Cardiac septum (tissue), 1 donor: ENCODE data around the gene MARF1. TPM values are rescaled to one million over a fixed set of nuclear protein-coding genes. Genes with fewer than 3 reads are reported as not detected.
"Not testable (repeated sequence)": the region's sequence is repeated elsewhere in the genome, so short reads cannot be mapped to it uniquely, and the experiment has no call there.

Experiments used
- DNase-seq: peaks from one replicate; pipeline ENCODE4 v3.0.0-alpha.2; 2020; ENCODE audit warnings: low spot score
- intact Hi-C: fragments of 100-400 bp; cut with DNase I; formaldehyde crosslinking; loops from one replicate; pipeline ENCODE4 v1.14.0; 2022
- total RNA-seq: library from RNA; stranded (reverse); fragmentation: NEBNext Ultra II Directional; extraction: Animal tissue kit (Norgen Biotek cat#: 25700); gene quantifications from one replicate; pipeline ENCODE4 v1.2.1, GENCODE V29; 2021
- donor health status: DM: no; HTN: no; CAD: no.

Gene MARF1
- total RNA-seq, 1 donor from 2014 or later: 39.7 TPM

- no peak for DNase-seq
- intact Hi-C loops: no loop called here
These were observed 15.2 kb upstream of the MARF1 start for GRCh38 chr16:15658149-15658548.

DNA sequence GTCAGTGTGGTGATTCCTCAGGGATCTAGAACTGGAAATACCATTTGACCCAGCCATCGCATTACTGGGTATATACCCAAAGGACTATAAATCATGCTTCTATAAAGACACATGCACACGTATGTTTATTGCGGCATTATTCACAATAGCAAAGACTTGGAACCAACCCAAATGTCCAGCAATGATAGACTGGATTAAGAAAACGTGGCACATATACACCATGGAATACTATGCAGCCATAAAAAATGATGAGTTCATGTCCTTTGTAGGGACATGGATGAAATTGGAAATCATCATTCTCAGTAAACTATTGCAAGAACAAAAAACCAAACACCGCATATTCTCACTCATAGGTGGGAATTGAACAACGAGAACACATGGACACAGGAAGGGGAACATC is 12.6 kb upstream of the MARF1 start:
- DNase-seq, intact Hi-C loops: not testable (repeated sequence)

- DNase-seq: no peak
- intact Hi-C loops: no loop called here
These were observed 11.6 kb upstream of the MARF1 start for GRCh38 chr16:15654591-15654990.

GRCh38 chr16:15653227-15653626 is 10.3 kb upstream of the MARF1 start:
- intact Hi-C loops: no loop called here
- DNase-seq: no peak

DNA sequence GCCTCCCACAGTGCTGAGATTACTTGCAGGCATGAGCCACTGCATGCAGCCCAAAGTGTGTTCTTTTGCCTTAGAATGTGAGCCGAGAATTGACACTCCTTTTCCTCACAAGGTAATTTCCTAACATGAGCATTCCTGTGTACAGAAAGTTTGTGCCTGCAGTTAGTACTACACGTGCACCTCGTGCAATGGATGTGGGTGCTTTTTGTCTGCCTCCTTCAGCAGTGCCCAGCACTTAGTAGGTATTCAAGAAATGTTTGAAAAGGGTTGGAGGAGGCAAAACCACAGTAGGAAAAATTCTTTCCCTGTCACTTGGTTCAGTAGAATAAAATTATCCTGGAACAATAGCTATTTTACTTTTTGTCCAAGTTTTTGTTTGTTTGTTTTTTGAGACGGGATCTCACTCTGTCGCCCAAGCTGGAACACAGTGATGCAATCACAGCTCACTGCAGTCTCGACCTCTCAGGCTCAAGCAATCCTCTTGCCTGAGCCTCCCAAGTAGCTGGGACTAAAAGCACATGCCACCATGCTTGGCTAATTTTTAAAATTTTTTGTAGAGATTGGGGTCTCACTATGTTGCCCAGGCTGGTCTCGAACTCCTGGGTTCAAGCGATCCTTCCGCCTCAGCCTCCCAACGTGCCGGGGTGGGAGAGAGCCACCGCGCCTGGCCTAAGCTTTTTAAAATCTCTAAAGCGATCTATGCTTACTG is 9.5 kb upstream of the MARF1 start:
- no peak for DNase-seq
- intact Hi-C loops: no loop called here

- DNase-seq: no peak
- intact Hi-C loops: no loop called here
These were observed 7.8 kb upstream of the MARF1 start for GRCh38 chr16:15650698-15651171.

GRCh38 chr16:15650019-15650697 is 7.2 kb upstream of the MARF1 start, which contains the start of gene NDE1:
Gene NDE1 (plus strand): TSS chr16:15650245. CDS start chr16:15664779, 14,534 bp downstream.
- intact Hi-C loops: no loop called here
- peak; percentile 97 for DNase-seq

DNA sequence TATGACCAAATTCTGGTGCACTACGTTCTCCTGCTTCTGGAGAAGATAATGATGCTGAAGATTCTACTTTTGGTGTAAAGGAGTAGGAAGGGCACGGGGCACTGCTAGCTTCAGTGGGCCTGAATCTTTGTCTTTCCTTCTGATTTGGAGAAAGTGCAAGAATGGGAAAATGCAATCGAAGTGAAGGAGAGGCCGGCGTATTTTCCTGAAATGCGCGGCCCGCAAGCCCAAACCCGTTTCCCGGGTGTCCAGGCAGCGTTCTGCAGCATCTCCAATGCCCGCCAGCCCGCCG is 6.7 kb upstream of the MARF1 start:
- DNase-seq: no peak
- intact Hi-C loops: loop anchor here (5.0 kb wide), 1 partner anchor 53 kb away; no protein-coding TSS in a partner anchor

- intact Hi-C loops: loop anchor here (5.0 kb wide), 1 partner anchor 53 kb away; no protein-coding TSS in a partner anchor
- DNase-seq: not testable (repeated sequence)
These were observed 6.4 kb upstream of the MARF1 start for GRCh38 chr16:15649311-15649710.

DNA sequence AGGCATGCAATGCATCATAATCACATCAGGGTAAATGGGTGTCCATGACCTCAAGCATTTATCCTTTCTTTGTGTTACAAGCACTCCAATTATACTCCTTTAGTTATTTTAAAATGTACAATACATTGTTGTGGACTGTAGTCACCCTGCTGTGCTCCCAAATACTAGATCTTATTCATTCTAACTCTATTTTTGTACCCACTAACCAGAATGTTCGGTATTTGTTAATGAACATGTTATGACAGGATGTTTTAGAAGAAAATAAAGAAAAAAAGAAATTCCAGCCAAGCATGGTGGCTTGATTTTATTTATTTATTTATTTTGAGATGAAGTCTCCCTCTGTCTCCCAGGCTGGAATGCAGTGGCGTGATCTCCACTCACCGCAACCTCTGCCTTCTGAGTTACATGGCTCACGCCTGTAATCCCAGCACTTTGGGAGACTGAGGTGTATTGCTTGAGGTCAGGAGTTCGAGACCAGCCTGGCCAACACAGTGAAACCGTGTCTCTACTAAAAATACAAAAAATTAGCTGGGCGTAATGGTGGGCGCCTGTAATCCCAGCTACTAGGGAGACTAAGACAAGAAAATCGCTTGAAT is 5.3 kb upstream of the MARF1 start:
- intact Hi-C loops: loop anchor here (5.0 kb wide), 1 partner anchor 54 kb away; no protein-coding TSS in a partner anchor
- DNase-seq: no peak

- DNase-seq: no peak
- intact Hi-C loops: loop anchor here (5.0 kb wide), 1 partner anchor 55 kb away; no protein-coding TSS in a partner anchor
These were observed 4.5 kb upstream of the MARF1 start for GRCh38 chr16:15647294-15648014.

- not testable (repeated sequence) for DNase-seq
- intact Hi-C loops: loop anchor here (5.0 kb wide), 1 partner anchor 56 kb away; no protein-coding TSS in a partner anchor
These were observed 3.8 kb upstream of the MARF1 start for GRCh38 chr16:15646557-15647293.

- intact Hi-C loops: loop anchor here (5.0 kb wide), 1 partner anchor 57 kb away; no protein-coding TSS in a partner anchor
- not testable (repeated sequence) for DNase-seq
These were observed 2.1 kb upstream of the MARF1 start for GRCh38 chr16:15644962-15645465.

DNA sequence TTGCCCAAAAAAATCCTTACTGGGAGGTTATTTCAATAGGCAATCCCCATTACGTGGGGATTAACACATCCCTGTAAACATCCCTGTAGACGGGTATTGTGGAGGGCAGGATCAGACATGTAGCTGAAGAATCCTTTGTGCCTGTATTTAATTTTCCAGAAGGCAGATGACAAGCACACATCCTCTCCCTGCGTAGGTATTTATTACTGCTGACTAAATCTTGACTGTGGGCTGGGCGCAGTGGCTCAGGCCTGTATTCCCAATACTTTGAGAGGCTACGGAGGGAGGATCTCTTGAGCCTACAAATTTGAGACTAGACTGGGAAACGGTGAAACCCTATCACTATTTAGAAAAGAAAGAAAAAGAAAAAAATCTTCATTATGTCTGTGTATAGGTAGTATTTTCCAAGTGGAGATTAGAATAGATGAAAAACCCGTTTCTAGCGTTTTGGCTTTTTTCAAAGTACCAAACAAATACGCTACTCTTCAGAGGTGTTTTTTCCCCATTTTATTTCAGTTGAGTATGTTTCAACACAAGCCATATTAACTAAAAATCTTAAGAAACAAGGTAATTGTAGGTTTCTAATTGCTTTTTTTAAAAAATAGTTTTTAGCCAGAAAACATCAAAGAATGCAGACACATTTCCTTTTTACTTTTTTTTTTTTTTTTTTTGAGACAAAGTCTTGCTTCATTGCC is 1.5 kb upstream of the MARF1 start:
- no peak for DNase-seq
- intact Hi-C loops: no loop called here

DNA sequence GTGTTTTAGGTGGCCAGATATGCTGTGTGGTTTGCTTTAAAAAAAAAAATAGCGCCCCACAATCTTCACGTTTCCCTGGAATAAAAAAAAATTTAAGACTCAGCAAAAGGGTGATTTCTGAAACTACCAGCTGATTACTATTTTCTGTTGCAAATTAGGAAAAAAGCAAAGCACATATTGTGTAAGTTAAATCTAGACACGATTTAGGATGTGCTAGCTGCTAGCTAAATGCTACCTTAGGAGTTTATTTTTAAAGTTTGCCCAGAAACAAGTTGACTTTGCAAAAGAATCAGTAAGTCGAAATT is 944 bp upstream of the MARF1 start:
- intact Hi-C loops: loop anchor here (2.0 kb wide), 2 partner anchors 29 to 217 kb away; no protein-coding TSS in a partner anchor
- no peak for DNase-seq

DNA sequence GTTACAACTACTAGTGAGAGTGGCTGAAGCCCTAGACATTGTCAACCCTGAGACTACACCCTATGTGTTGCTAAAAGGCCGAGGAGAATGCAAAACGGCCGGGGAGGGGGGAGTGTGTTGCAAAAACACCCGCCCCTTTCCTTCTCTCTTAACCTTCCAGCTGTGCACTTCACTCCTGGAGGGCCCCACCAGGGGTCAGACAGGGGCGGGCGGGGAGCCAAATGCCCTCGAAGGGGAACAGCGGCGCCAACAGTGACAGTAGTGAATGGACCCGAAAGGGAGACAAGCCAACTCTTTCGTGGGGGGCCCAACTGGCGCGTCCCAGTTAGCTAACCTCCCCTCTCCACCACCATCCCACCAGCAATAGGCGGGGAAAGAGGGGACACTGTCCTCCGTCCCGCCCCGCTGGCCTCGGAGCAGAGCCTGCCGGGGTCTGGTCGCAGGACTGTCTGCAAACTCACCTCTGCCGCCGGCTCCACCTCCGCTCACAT is 352 bp downstream of the MARF1 start:
- peak; percentile 84 for DNase-seq
- intact Hi-C loops: loop anchor here (2.0 kb wide), 2 partner anchors 30 to 216 kb away; no protein-coding TSS in a partner anchor

DNA sequence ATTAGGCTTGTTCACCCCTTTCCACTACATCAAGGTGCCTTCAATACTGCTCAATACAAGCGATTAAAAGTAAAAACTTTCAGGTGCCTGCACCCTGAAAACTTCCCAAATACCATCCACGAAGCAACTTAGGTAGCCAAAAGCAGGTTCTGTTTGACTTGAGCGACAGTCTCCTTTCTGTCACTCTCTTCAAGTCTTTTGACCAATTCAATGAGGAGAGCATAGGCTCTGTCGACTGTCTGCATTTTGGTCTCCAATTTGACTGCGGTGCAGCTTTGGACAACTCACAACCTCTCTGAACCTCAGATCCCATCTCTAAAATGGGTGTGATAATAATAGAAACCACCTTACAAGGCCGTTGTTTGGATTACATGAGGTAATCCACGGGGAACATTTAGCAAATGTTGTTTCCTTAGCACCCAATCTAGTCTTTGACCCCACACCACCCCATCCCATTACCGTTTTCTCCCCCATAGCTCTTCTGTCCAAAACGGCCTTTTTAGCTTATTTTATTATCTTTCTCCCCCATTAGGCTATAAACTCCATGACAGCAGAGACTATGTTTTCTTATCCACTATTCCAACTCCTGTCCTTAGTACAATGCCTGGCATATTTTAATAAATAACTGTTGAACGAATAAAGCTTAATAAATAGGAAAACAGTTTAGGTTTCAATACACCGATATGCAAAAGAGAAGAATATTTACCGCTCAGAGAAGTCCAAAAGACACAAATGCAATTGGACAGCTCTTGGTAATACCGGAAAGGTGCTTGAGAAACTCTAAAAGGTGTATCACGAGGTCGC is 999 bp downstream of the MARF1 start:
- no peak for DNase-seq
- intact Hi-C loops: loop anchor here (2.0 kb wide), 2 partner anchors 31 to 215 kb away; no protein-coding TSS in a partner anchor
